Amygdala (tissue), 56 donors: Measurements from ENCODE around the gene EGFLAM.

Experiments used
- DNase-seq, 56 donors: peaks; one replicate each; lab custom pipeline; 2025; lab: John Stamatoyannopoulos, UW

Gene EGFLAM

GRCh38 chr5:38509185-38509584 is 250.8 kb downstream of the EGFLAM start:
- no peak for DNase-seq
